Fibroblast of lung (primary cell): Measurements from ENCODE around the gene GPC6.

Experiments used
- EZH2 ChIP-seq: IDR thresholded peaks from 2 replicates; pipeline ENCODE4 v1.5.1; 2012; ENCODE audit warnings: low read length, control low read depth, mild to moderate bottlenecking; ENCODE audit errors: missing control alignments
- TF ChIP-seq, protein P1 (sequence below), 2 donors: IDR thresholded peaks in 1 of 2; conservative IDR thresholded peaks in 1 of 2; 1 replicate in 1 of 2; 2 replicates in 1 of 2; pipeline ENCODE4 v1.5.1; 2011 to 2012; ENCODE audit warnings: low read length in 2 of 2, control low read depth in 1 of 2, inconsistent platforms in 1 of 2, low read depth in 1 of 2, mild to moderate bottlenecking in 1 of 2

DNA sequence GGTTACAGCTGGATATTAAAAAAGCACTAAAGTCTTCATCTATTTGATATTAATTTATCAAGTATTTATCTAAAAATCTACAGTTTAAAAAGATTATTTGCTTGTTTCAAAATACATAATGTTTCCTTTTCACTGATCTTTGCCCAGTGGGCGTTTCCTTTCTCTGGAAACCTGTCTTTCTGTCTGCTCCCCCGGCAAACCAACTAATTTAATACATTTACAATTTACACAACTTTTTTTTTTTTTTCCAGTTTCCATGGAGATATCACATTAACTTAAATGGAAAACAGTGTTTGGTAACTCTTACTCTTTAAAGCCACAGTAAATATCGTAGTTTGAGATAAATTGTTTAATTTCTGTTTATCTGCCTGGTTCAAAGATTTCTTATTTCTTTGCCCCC is 5.3 kb downstream of the GPC6 start:
- TF ChIP-seq, protein P1, sequence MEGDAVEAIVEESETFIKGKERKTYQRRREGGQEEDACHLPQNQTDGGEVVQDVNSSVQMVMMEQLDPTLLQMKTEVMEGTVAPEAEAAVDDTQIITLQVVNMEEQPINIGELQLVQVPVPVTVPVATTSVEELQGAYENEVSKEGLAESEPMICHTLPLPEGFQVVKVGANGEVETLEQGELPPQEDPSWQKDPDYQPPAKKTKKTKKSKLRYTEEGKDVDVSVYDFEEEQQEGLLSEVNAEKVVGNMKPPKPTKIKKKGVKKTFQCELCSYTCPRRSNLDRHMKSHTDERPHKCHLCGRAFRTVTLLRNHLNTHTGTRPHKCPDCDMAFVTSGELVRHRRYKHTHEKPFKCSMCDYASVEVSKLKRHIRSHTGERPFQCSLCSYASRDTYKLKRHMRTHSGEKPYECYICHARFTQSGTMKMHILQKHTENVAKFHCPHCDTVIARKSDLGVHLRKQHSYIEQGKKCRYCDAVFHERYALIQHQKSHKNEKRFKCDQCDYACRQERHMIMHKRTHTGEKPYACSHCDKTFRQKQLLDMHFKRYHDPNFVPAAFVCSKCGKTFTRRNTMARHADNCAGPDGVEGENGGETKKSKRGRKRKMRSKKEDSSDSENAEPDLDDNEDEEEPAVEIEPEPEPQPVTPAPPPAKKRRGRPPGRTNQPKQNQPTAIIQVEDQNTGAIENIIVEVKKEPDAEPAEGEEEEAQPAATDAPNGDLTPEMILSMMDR (conservative IDR thresholded peaks at IDR 0.05 in 1 of 2, IDR thresholded peaks at IDR 0.05 in 1 of 2; ENCODE audit: low read depth in 1 of 2, low read length in 2 of 2) = no peak
- TF ChIP-seq EZH2 = no peak
